Breast epithelium (tissue), 4 donors: ENCODE data around the gene CSK. TPM values are rescaled to one million over a fixed set of nuclear protein-coding genes. Genes with fewer than 3 reads are reported as not detected.

ENCODE experiments used
- DNase-seq, 2 donors: peaks; one replicate each; pipeline ENCODE4 v3.0.0-alpha.2; 2019; ENCODE audit warnings: low spot score in 2 of 2
- H3K27ac ChIP-seq, 2 donors: fragments of 200-600 bp; sonication (generic) in 1 of 2; one replicate each; pipeline ENCODE4 v1.5.1; 2016 to 2019; ENCODE audit warnings: mild to moderate bottlenecking in 1 of 2
- H3K27me3 ChIP-seq, 2 donors: fragments of 200-600 bp; sonication (generic) in 1 of 2; one replicate each; pipeline versions ENCODE4 v1.5.1 to v1.6.0; 2017 to 2019; ENCODE audit warnings: control low read depth in 1 of 2, mild to moderate bottlenecking in 1 of 2
- H3K36me3 ChIP-seq: fragments of 200-600 bp; one replicate; pipeline ENCODE4 v1.5.1; 2019
- H3K4me1 ChIP-seq, 2 donors: fragments of 200-600 bp; sonication (generic); one replicate each; pipeline ENCODE4 v1.5.1; 2016 to 2019; ENCODE audit warnings: control low read depth in 1 of 2
- H3K4me3 ChIP-seq, 3 donors: fragments of 200-600 bp; sonication (generic); 1 replicate in 2 of 3; 2 replicates in 1 of 3; pipeline ENCODE4 v1.5.1; 2016 to 2019; ENCODE audit warnings: mild to moderate bottlenecking in 3 of 3, moderate library complexity in 2 of 3
- H3K9me3 ChIP-seq, 2 donors: fragments of 200-600 bp; sonication (generic) in 1 of 2; one replicate each; pipeline ENCODE4 v1.5.1; 2016 to 2019; ENCODE audit warnings: control low read depth in 1 of 2
- POLR2A ChIP-seq: fragments of 450-650 bp; IDR thresholded peaks from one replicate; pipeline ENCODE4 v1.6.1; 2016; ENCODE audit warnings: antibody characterized with exemption, mild to moderate bottlenecking, moderate library complexity
- POLR2AphosphoS5 ChIP-seq, 3 donors: sonication (generic); formaldehyde crosslinking; IDR thresholded peaks; one replicate each; pipeline ENCODE4 v1.6.1; 2017; ENCODE audit warnings: antibody characterized with exemption in 3 of 3
- intact Hi-C: fragments of 100-400 bp; cut with DNase I; formaldehyde crosslinking; loops from one replicate; pipeline ENCODE4 v1.15.1; 2023; ENCODE audit warnings: low total_unique reads
- total RNA-seq, 3 donors: library from RNA; depleted of rRNA; stranded (reverse); fragments of >200 nt; gene quantifications; one replicate each; pipeline ENCODE4 v1.1.0, GENCODE V29; 2016
- TF ChIP-seq, protein P1 (sequence below), 3 donors: fragments of 450-650 bp; IDR thresholded peaks; one replicate each; pipeline ENCODE4 v1.5.1; 2016 to 2017; ENCODE audit warnings: antibody characterized with exemption in 3 of 3, mild to moderate bottlenecking in 3 of 3, moderate library complexity in 3 of 3

The CSK gene
- total RNA-seq, 3 donors from 2014 or later, result 18.7 to 26.2 (median 18.7) TPM

DNA sequence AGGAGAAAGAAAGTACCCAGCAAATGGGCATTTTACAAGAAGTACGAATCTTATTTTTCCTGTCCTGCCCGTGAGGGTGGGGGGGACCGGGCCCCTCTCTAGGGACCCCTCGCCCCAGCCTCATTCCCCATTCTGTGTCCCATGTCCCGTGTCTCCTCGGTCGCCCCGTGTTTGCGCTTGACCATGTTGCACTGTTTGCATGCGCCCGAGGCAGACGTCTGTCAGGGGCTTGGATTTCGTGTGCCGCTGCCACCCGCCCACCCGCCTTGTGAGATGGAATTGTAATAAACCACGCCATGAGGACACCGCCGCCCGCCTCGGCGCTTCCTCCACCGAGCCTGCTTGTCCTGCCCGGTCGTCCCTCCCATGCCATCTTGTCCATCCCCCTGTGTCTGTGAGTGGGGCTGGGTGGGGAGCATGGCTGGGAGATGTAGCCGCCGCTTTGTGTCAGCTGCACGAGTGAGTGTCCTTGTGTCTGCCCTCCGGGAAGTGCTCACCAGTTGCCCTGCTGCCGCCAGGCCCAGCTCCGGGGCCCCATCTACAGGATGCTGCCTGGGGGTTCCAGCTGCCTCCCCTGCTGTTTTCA lies 21.1 kb downstream of the CSK start:
- H3K4me3 ChIP-seq, result no peak overlapping the region
- no peaks in the 10 kb centered on the region for H3K9me3 ChIP-seq
- no peak overlapping the region for H3K27ac ChIP-seq
- no peaks in the 10 kb centered on the region for H3K27me3 ChIP-seq
- no peak for DNase-seq
- intact Hi-C loops, result no loop called here
- H3K36me3 ChIP-seq, result peaks cover 12% of the 10 kb centered on the region
- peaks cover 4 to 19% of the 10 kb centered on the region in 2 donors for H3K4me1 ChIP-seq
- TF ChIP-seq POLR2A (no peak), POLR2AphosphoS5 (IDR thresholded peaks at IDR 0.05) (no peak)
- TF ChIP-seq, protein P1, sequence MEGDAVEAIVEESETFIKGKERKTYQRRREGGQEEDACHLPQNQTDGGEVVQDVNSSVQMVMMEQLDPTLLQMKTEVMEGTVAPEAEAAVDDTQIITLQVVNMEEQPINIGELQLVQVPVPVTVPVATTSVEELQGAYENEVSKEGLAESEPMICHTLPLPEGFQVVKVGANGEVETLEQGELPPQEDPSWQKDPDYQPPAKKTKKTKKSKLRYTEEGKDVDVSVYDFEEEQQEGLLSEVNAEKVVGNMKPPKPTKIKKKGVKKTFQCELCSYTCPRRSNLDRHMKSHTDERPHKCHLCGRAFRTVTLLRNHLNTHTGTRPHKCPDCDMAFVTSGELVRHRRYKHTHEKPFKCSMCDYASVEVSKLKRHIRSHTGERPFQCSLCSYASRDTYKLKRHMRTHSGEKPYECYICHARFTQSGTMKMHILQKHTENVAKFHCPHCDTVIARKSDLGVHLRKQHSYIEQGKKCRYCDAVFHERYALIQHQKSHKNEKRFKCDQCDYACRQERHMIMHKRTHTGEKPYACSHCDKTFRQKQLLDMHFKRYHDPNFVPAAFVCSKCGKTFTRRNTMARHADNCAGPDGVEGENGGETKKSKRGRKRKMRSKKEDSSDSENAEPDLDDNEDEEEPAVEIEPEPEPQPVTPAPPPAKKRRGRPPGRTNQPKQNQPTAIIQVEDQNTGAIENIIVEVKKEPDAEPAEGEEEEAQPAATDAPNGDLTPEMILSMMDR (IDR thresholded peaks at IDR 0.05), result no peak

DNA sequence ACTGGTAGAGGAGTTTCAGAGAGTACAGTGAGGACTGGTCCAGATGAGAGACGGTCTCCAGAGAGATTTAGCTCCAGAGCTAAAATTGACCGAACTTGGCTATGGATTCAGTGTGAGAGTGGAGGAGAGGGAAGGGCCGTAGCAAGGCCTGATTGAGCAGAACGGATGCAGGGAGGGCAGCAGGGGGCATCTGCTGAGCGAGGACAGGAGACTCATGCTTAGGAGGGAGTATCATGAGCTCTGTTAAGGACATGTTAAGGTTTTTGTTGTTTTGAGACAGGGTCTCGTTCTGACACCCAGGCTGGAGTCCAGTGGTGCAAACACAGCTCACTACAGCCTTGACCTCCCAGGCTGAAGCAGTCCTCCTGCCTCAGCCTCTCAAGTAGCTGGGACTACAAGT lies 23.1 kb downstream of the CSK start:
- no peak overlapping the region for H3K4me3 ChIP-seq
- intact Hi-C loops, result no loop called here
- H3K27ac ChIP-seq, result no peak overlapping the region
- TF ChIP-seq POLR2AphosphoS5 (IDR thresholded peaks at IDR 0.05) (no peak), POLR2A (no peak)
- TF ChIP-seq, protein P1 (IDR thresholded peaks at IDR 0.05), result no peak
- H3K9me3 ChIP-seq, result no peaks in the 10 kb centered on the region
- peaks cover 12% of the 10 kb centered on the region for H3K36me3 ChIP-seq
- H3K4me1 ChIP-seq, result peaks cover 1 to 2% of the 10 kb centered on the region in 2 donors
- H3K27me3 ChIP-seq, result no peaks in the 10 kb centered on the region
- DNase-seq, result no peak

DNA sequence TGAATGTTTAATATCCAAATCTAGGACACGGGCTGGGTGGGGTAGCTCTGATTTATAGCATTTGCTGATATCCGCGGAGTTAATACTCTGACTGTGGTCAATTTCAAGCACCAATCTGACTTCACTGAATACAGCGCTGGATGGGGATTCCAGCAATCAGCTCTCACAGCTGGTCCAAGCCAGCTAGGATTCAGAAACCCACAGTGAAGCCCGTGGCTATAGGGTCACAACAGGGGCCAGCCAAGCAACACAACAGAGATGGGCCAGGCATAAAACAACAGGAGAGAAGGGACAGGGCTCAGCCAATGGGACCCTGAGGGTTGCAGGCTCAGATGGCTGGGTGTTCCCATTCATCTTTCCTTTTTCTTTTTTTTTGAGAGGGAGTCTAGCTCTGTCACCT lies 25.4 kb downstream of the CSK start:
- Histone ChIP-seq H3K36me3 (peaks cover 3% of the 10 kb centered on the region), H3K27me3 (no peaks in the 10 kb centered on the region), H3K4me1 (no peaks in the 10 kb centered on the region), H3K9me3 (no peaks in the 10 kb centered on the region), H3K4me3 (no peak overlapping the region), H3K27ac (no peak overlapping the region)
- no peak for DNase-seq
- TF ChIP-seq POLR2A, result no peak
- TF ChIP-seq, protein P1 (IDR thresholded peaks at IDR 0.05), result no peak
- TF ChIP-seq POLR2AphosphoS5 (IDR thresholded peaks at IDR 0.05), result no peak
- intact Hi-C loops, result no loop called here

DNA sequence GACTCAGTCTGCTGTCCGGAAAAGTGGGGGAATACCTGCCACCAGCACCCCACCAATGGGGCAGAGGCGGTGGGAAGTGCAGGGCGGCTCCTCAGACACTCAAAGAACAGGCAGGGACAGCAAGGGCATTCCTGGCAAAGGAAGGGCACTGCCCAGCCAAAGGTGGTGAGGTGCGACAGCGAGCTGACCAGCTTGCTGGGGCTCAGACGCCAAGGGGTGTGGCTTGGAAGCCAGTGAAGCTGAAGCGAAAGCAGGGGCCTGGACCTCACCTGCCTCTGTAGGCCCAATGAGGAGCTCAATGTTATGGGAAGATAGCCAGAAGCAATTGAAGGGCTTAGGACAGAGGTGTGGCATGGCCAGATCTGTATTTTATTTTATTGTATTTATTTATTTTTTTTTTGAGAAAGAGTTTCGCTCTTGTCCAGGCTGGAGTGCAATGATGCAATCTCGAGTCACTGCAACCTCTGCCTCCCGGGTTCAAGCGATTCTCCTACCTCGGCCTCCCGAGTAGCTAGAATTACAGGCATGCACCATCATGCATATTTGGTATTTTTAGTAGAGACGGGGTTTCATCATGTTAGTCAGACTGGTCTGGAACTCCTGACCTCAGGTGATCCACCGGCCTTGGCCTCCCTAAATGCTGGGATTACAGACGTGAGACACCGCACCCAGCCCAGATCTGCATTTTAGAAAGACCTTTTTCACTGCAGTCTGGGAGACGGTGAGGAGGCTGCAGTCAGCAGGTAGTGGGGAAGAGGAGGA lies 26.4 kb downstream of the CSK start:
- DNase-seq, result no peak
- Histone ChIP-seq H3K4me3 (no peak overlapping the region), H3K27ac (no peak overlapping the region), H3K36me3 (no peaks in the 10 kb centered on the region), H3K4me1 (no peaks in the 10 kb centered on the region), H3K9me3 (no peaks in the 10 kb centered on the region), H3K27me3 (no peaks in the 10 kb centered on the region)
- intact Hi-C loops, result no loop called here
- TF ChIP-seq POLR2AphosphoS5 (IDR thresholded peaks at IDR 0.05), result no peak
- no peak for TF ChIP-seq POLR2A
- TF ChIP-seq, protein P1 (IDR thresholded peaks at IDR 0.05), result no peak

DNA sequence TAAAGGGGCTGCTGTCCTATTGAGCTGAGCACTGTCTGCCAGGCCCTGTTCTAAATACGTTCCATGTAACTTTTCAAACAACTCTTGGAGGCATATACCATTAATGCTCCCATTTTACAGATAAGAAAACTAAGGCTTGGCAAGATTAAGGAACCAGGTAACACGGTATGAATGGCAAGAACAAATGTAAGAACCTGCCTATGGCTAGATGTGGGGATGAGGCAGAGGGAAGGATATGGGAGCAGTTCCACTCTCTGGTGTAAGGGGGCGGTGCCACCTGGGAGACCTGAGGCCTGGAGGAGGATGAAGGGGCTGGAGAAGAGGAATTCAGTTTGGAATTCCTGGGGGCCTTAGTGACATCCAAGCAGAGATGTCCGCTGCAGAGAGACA lies 27.0 kb downstream of the CSK start:
- Histone ChIP-seq H3K36me3 (no peaks in the 10 kb centered on the region), H3K27ac (no peak overlapping the region), H3K4me1 (no peaks in the 10 kb centered on the region), H3K4me3 (no peak overlapping the region), H3K9me3 (no peaks in the 10 kb centered on the region), H3K27me3 (no peaks in the 10 kb centered on the region)
- TF ChIP-seq POLR2AphosphoS5 (IDR thresholded peaks at IDR 0.05) (no peak), POLR2A (no peak)
- TF ChIP-seq, protein P1 (IDR thresholded peaks at IDR 0.05), result no peak
- no peak for DNase-seq
- intact Hi-C loops, result no loop called here
